GM18526 (cell line): ENCODE measurements around the gene C2orf72.

Experiments
- POLR2A ChIP-seq: IDR thresholded peaks from 3 replicates; pipeline ENCODE4 v1.6.1; 2011; ENCODE audit not compliant: insufficient read length; ENCODE audit errors: extremely low read depth

Gene C2orf72

GRCh38 chr2:231034291-231034882 is 2.9 kb upstream of the C2orf72 start:
- TF ChIP-seq POLR2A = no peak

DNA sequence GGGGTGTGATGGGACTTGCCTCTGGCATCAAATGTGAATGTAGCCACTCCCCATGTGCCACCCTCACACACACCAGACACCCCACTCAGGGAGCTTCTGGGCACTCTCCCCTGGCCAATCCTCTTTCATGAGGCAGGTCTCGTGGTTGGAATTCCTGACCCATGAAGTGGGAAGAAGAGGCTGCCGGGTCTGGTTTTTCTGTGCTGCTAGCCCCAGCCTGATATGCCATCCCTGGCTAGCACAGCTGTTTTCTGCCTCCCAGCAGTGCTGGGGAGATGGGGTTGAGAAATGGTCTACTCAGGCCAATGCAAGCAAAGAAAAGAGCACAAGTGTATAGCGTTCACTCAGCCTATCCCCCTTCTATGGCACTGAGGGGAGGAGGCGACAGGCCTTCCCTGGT is 1.2 kb upstream of the C2orf72 start:
- no peak for TF ChIP-seq POLR2A

- no peak for TF ChIP-seq POLR2A
Measured at GRCh38 chr2:231036578-231037106, 681 bp upstream of the C2orf72 start.

- TF ChIP-seq POLR2A = no peak
Measured at GRCh38 chr2:231037731-231038482, 584 bp downstream of the C2orf72 start.

- TF ChIP-seq POLR2A = no peak
Measured at GRCh38 chr2:231038483-231039293, 1.4 kb downstream of the C2orf72 start.

GRCh38 chr2:231039294-231039664 is 2.0 kb downstream of the C2orf72 start:
- no peak for TF ChIP-seq POLR2A

DNA sequence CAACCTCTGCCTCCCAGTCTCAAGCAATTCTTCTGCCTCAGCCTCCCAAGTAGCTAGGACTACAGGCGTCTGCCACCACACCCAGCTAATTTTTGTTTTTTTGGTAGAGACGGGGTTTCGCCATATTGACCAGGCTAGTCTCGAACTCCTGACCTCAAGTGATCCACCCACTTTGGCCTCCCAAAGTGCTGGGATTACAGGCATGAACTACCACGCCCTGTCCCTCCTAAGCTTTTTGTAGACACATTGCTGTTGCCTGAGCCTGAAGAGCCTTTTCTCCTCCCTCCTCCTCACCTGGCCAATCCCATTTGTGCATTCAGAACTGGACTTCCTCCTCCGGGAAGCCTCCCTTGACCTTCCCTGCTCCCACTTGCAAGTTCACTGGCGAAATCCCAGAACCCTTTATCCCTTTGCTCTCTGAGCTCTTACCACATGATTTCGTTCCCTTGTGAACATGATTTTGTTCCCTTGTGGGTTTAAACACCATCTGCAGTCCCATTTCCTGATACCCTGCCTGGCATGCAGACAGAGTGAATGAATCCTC is 2.6 kb downstream of the C2orf72 start:
- no peak for TF ChIP-seq POLR2A

GRCh38 chr2:231041061-231041689 is 3.9 kb downstream of the C2orf72 start:
- TF ChIP-seq POLR2A = no peak

- TF ChIP-seq POLR2A = no peak
Measured at GRCh38 chr2:231043796-231044195, 6.5 kb downstream of the C2orf72 start.

GRCh38 chr2:231046916-231047273 is 9.6 kb downstream of the C2orf72 start:
- TF ChIP-seq POLR2A = no peak

DNA sequence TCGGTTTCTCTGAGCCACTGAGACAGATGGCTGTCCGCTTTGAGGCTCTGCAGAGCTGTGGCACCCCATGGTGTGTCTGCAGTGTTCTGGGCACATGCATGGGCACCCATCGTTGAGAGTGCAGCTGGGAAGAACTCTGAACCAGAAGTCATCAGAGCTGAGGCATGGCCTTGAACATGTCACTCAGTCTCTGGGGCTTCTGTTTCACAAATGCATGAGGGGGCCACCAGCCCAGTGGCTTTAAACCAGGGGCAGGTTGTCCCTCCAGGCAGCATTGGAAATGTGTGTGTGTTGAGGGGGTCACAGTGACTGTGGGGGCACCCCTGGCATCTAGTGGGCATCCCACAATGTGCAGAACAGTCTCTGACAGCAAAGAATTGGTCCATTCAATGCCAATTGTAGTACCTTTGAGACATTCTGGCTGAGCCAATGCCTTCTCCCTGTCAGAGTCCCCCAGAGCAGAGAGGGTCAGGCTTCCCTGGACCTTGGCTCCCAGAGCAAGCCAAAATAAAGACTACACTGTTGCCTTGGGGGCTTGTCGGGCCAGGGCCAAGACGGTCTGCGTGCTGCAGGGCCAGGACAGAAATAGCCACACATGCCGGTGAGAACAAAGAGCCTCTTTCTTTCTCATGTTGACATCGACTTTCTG is 10.1 kb downstream of the C2orf72 start:
- no peak for TF ChIP-seq POLR2A

DNA sequence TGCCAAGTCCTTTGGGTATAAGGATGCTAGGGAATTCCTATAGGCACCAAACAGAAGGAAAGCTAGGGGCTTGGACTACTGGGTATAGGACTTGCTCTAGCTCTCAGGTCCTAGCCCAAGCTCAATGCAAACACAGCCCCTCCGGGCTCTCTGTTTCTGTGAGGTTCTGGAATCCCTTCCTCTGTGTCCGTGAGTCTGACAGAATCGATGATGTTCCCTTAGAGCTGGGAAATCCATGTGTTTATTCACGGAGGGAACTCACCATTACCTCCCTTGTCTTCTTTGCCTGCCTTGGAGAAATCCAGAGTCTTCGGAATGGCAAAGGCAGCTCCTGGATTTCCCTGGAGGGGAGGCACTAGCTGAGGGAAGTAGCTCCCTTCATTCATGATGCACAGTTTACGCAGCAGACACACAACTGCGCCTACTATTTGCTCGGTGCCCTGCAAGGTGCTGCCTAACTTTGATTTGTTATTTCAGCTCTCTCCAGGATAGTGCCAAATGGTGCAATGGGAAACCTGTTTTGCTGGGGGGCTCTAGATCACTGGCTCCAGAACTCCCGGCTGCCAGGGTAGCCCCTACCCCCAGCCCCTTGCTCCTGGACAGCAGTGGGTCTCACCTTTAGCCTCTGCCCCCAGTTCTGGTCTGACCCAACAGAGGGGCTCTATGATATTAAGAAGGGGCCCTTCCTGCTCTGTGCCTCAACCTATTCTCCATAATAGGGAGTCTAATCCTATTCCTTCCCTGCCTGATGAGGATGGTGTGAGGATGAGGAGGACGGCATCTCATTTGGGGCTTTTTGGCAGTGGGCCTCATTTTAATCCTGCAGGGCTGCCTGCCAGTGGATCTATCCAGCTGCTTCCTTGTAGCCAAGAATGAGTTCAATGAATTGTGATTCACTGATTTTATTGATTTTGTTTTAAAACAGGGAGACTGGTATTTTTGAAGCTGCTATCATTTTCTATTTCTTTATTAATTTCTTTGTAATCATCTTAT is 10.9 kb downstream of the C2orf72 start:
- no peak for TF ChIP-seq POLR2A

DNA sequence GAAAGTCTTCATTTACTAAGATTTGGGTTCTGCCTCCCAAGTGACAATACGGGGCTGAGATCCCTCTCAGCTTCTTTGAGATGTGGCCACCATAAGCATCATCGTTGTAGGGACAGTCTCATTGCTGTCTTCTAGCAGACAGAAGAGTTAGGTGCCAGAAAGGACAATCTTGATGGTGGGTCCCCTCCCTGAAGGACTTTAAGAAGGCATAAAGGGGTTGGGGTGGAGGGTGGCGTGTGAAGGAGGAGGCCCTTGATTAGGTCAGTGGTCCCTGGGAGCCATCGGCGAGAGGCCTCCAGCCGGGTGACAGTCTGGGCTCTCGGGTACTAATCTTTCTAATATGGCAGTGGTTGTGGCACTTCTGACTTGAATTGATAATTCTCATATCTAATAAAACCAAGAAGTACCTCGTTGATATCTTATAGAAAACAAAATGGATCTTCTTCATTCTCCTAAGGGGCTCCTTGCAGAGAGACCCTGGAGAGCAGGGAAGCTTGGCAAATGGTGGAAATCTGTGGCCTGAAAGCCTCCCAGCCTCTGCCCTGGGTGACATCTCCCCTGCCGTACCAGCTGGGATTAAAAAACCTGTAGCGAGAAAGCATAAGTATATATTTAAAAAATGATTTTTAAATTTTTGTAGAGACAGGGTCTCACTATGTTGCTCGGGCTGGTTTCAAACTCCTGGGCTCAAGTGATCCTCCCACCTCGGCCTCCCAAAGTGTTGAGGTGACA is 12.1 kb downstream of the C2orf72 start:
- TF ChIP-seq POLR2A = no peak
